Skeletal muscle satellite cell (primary cell): ENCODE measurements around the gene BRAF. TPM values are rescaled to one million over a fixed set of nuclear protein-coding genes. Genes with fewer than 3 reads are reported as not detected.

Experiments used
- small RNA-seq: library from RNA; depleted of rRNA; stranded (forward); fragments of <200 nt; gene quantifications from one replicate; pipeline ENCODE3, GENCODE V24; 2012

Gene BRAF

Small RNAs within 50 kb of the gene (small RNA-seq; reads per million reads assigned to genes)
- gene AC006006.1, result not detected
- not detected for gene RNU6-85P
